GM21528 (cell line): ENCODE data around the gene TYW5.
A peak's percentile ranks its signal among the peaks of the same experiment; 100 is the strongest.
"Not testable (repeated sequence)": the region's sequence is repeated elsewhere in the genome, so short reads cannot be mapped to it uniquely, and the experiment has no call there.

Experiments used
- ATAC-seq: cut with Tn5 transposase; IDR thresholded peaks from one replicate; pipeline ENCODE4 v1.9.1; 2021; ENCODE audit warnings: mild to moderate bottlenecking, moderate library complexity; ENCODE audit not compliant: unreplicated experiment, low FRiP score

Gene TYW5

GRCh38 chr2:199923924-199924323, 31.4 kb downstream of the TYW5 start:
- ATAC-seq: no peak

GRCh38 chr2:199922856-199923255, 32.4 kb downstream of the TYW5 start:
- ATAC-seq: no peak

GRCh38 chr2:199916980-199917379, 38.3 kb downstream of the TYW5 start:
- ATAC-seq: no peak

- no peak for ATAC-seq
Measured at GRCh38 chr2:199914372-199914958, 40.8 kb downstream of the TYW5 start.

- ATAC-seq: not testable (repeated sequence)
Measured at GRCh38 chr2:199912553-199913114, 42.7 kb downstream of the TYW5 start.

GRCh38 chr2:199911877-199912161, 43.5 kb downstream of the TYW5 start:
- ATAC-seq: no peak

GRCh38 chr2:199911052-199911876, 44.0 kb downstream of the TYW5 start, which contains the start of gene C2orf69:
TSS of gene C2orf69 (plus strand) at chr2:199911293. CDS start at chr2:199911439, 146 bp downstream.
- peak; percentile 92 for ATAC-seq

- ATAC-seq: no peak
Measured at GRCh38 chr2:199910338-199911051, 44.8 kb downstream of the TYW5 start.

- no peak for ATAC-seq
Measured at GRCh38 chr2:199907008-199907714, 48.1 kb downstream of the TYW5 start.

- ATAC-seq: no peak
Measured at GRCh38 chr2:199903111-199903510, 52.2 kb downstream of the TYW5 start.

GRCh38 chr2:199902486-199903110, 52.7 kb downstream of the TYW5 start:
- ATAC-seq: no peak

- ATAC-seq: no peak
Measured at GRCh38 chr2:199901942-199902341, 53.3 kb downstream of the TYW5 start.

GRCh38 chr2:199896617-199897016, 58.7 kb downstream of the TYW5 start:
- no peak for ATAC-seq

- ATAC-seq: no peak
Measured at GRCh38 chr2:199895406-199895805, 59.9 kb downstream of the TYW5 start.

GRCh38 chr2:199883474-199884212, 71.6 kb downstream of the TYW5 start:
- ATAC-seq: no peak

- no peak for ATAC-seq
Measured at GRCh38 chr2:199882667-199883066, 72.6 kb downstream of the TYW5 start.
